Kidney (tissue), 14 donors: ENCODE results near the gene MUC6. TPM values are rescaled to one million over a fixed set of nuclear protein-coding genes. Genes with fewer than 3 reads are reported as not detected.

Experiments
- DNase-seq, 5 donors: peaks; one replicate each; pipeline ENCODE4 v3.0.0-alpha.2; 2013 to 2020
- FAIRE-seq: peaks from 2 replicates; lab custom pipeline; 2012; peaks lifted over from hg19 to GRCh38; lab: Jason Lieb, UNC
- H3K27ac ChIP-seq, 2 donors: one replicate each; pipeline ENCODE4 v1.7.0; 2013; ENCODE audit warnings: low read depth in 2 of 2, low read length in 2 of 2, inconsistent platforms in 1 of 2
- H3K27me3 ChIP-seq: one replicate; pipeline ENCODE4 v1.7.1; 2013; ENCODE audit warnings: low read length, inconsistent platforms; ENCODE audit not compliant: control insufficient read depth, insufficient read depth
- H3K36me3 ChIP-seq, 3 donors: one replicate each; pipeline versions ENCODE4 v1.7.0 to v1.7.1; 2013; ENCODE audit warnings: low read length in 3 of 3, control low read depth in 1 of 3, inconsistent platforms in 1 of 3; ENCODE audit not compliant: insufficient read depth in 3 of 3, control insufficient read depth in 2 of 3
- H3K4me1 ChIP-seq, 3 donors: one replicate each; pipeline versions ENCODE4 v1.7.0 to v1.7.1; 2013; ENCODE audit warnings: low read length in 3 of 3, inconsistent platforms in 1 of 3, low read depth in 1 of 3; ENCODE audit not compliant: control insufficient read depth in 2 of 3, insufficient read depth in 2 of 3
- H3K4me3 ChIP-seq, 3 donors: one replicate each; pipeline versions ENCODE4 v1.7.0 to v1.8.1; 2013; ENCODE audit warnings: low read length in 3 of 3, control low read depth in 1 of 3, inconsistent platforms in 1 of 3
- H3K9ac ChIP-seq, 3 donors: one replicate each; pipeline versions ENCODE4 v1.7.0 to v1.7.1; 2013; ENCODE audit warnings: low read length in 3 of 3, control low read depth in 1 of 3, inconsistent platforms in 1 of 3
- H3K9me3 ChIP-seq, 3 donors: one replicate each; pipeline versions ENCODE4 v1.7.0 to v1.7.1; 2013; ENCODE audit warnings: low read length in 3 of 3, control low read depth in 1 of 3, inconsistent platforms in 1 of 3; ENCODE audit not compliant: control insufficient read depth in 2 of 3, insufficient read depth in 1 of 3
- CTCF ChIP-seq: IDR thresholded peaks from 3 replicates; pipeline ENCODE4 v1.5.1; 2012; ENCODE audit warnings: mild to moderate bottlenecking, moderate library complexity, borderline replicate concordance; ENCODE audit not compliant: insufficient read depth; ENCODE audit errors: extremely low read depth
- intact Hi-C: fragments of 100-400 bp; cut with DNase I; formaldehyde crosslinking; loops from one replicate; pipeline ENCODE4 v1.11.1; 2022
- polyA plus RNA-seq: library from polyadenylated mRNA; stranded (reverse); fragments of 350-450 nt; fragmentation: Illumina TruSeq; extraction: RNeasy Lipid Tissue Mini Kit (QIAGEN cat#74804); gene quantifications from one replicate; pipeline ENCODE4 v1.2.3, GENCODE V29; 2014; ENCODE audit warnings: low read depth, low replicate concordance; ENCODE audit not compliant: insufficient read depth
- total RNA-seq: library from RNA; stranded (reverse); fragmentation: NEBNext Ultra II Directional; extraction: Animal tissue kit (Norgen Biotek cat#: 25700); gene quantifications from one replicate; pipeline ENCODE4 v1.2.1, GENCODE V29; 2021
- donor health status: control.
- donor health status: control.
- donor health status: control.
- donor health status: control.
- donor health status: control.
- donor health status: DM: yes; HTN: yes; CAD: no.
- donor health status: Normal renal cell carcinoma (clear cell type).

The MUC6 gene
- total and polyA plus RNA-seq, 2 donors from 2014 or later, result 1.1 to 3.0 TPM

GRCh38 chr11:1038921-1039320 is 2.4 kb upstream of the MUC6 start:
- H3K4me3 ChIP-seq, result no peak overlapping the region
- DNase-seq (no peak), FAIRE-seq (no peak)
- H3K36me3 ChIP-seq, result no peaks in the 10 kb centered on the region
- peaks cover 0 to 6% (median 0%) of the 10 kb centered on the region in 3 donors for H3K4me1 ChIP-seq
- H3K9ac ChIP-seq, result no peak overlapping the region
- H3K27me3 ChIP-seq, result no peaks in the 10 kb centered on the region
- H3K9me3 ChIP-seq, result no peaks in the 10 kb centered on the region
- no peak for TF ChIP-seq CTCF
- H3K27ac ChIP-seq, result no peak overlapping the region
- intact Hi-C loops, result no loop called here

- peaks cover 0 to 2% (median 0%) of the 10 kb centered on the region in 3 donors for H3K4me1 ChIP-seq
- H3K27ac ChIP-seq, result no peak overlapping the region
- no peak overlapping the region for H3K9ac ChIP-seq
- no peaks in the 10 kb centered on the region for H3K36me3 ChIP-seq
- intact Hi-C loops, result no loop called here
- no peaks in the 10 kb centered on the region for H3K27me3 ChIP-seq
- no peak for FAIRE-seq
- no peaks in the 10 kb centered on the region for H3K9me3 ChIP-seq
- no peak overlapping the region for H3K4me3 ChIP-seq
- no peak for DNase-seq
- no peak for TF ChIP-seq CTCF
These were observed 1.8 kb upstream of the MUC6 start for GRCh38 chr11:1038361-1038760.

- intact Hi-C loops, result no loop called here
- Histone ChIP-seq H3K4me3 (no peak overlapping the region), H3K27ac (no peak overlapping the region), H3K9ac (no peak overlapping the region), H3K27me3 (no peaks in the 10 kb centered on the region), H3K36me3 (peaks cover 0 to under 1% (median 0%) of the 10 kb centered on the region in 3 donors), H3K9me3 (no peaks in the 10 kb centered on the region), H3K4me1 (no peaks in the 10 kb centered on the region)
- TF ChIP-seq CTCF, result no peak
- no peak for FAIRE-seq
- no peak for DNase-seq
These were observed 1.1 kb upstream of the MUC6 start for GRCh38 chr11:1037506-1038055.

GRCh38 chr11:1036931-1037330 is 413 bp upstream of the MUC6 start:
- no peak for DNase-seq
- no peaks in the 10 kb centered on the region for H3K9me3 ChIP-seq
- H3K4me3 ChIP-seq, result no peak overlapping the region

More at GRCh38 chr11:1036931-1037330, 413 bp upstream of the MUC6 start:
- no peak overlapping the region for H3K9ac ChIP-seq
- H3K27ac ChIP-seq, result no peak overlapping the region
- no peaks in the 10 kb centered on the region for H3K27me3 ChIP-seq
- intact Hi-C loops, result no loop called here
- peaks cover 0 to 4% (median 0%) of the 10 kb centered on the region in 3 donors for H3K36me3 ChIP-seq
- FAIRE-seq, result no peak
- no peaks in the 10 kb centered on the region for H3K4me1 ChIP-seq
- TF ChIP-seq CTCF, result no peak
